Transverse colon (tissue), 4 donors: ENCODE results near the gene SELENOM.

Experiments
- EP300 ChIP-seq: sonication (generic); formaldehyde crosslinking; IDR thresholded peaks from one replicate; pipeline ENCODE4 v1.6.1; 2017; ENCODE audit warnings: antibody characterized with exemption, low read depth
- POLR2A ChIP-seq: fragments of 450-650 bp; IDR thresholded peaks from one replicate; pipeline ENCODE4 v1.6.1; 2016; ENCODE audit warnings: antibody characterized with exemption, mild to moderate bottlenecking, moderate library complexity
- POLR2AphosphoS5 ChIP-seq, 3 donors: sonication (generic); formaldehyde crosslinking; IDR thresholded peaks; one replicate each; pipeline ENCODE4 v1.6.1; 2016; ENCODE audit warnings: antibody characterized with exemption in 3 of 3
- TF ChIP-seq, protein P1 (sequence below), 5 experiments: fragments of 200-600 bp in 3 of 5; fragments of 450-650 bp in 2 of 5; sonication (generic) in 3 of 5; IDR thresholded peaks; 1 replicate in 2 of 5; 2 replicates in 3 of 5; pipeline ENCODE4 v1.5.1; 2016 to 2017; ENCODE audit warnings: antibody characterized with exemption in 5 of 5, inconsistent platforms in 3 of 5, mild to moderate bottlenecking in 2 of 5, moderate library complexity in 1 of 5

DNA sequence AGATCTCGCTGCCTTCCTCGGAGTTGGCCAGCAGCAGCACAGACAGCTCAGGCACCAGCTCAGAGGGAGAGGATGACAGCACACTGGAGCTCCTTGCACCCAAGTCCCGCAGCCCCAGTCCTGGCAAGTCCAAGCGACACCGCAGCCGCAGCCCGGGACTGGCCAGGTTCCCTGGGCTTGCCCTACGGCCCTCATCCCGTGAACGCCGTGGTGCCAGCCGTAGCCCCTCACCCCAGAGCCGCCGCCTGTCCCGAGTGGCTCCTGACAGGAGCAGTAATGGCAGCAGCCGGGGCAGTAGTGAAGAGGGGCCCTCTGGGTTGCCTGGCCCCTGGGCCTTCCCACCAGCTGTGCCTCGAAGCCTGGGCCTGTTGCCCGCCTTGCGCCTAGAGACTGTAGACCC is 26.5 kb upstream of the SELENOM start:
- TF ChIP-seq, protein P1, sequence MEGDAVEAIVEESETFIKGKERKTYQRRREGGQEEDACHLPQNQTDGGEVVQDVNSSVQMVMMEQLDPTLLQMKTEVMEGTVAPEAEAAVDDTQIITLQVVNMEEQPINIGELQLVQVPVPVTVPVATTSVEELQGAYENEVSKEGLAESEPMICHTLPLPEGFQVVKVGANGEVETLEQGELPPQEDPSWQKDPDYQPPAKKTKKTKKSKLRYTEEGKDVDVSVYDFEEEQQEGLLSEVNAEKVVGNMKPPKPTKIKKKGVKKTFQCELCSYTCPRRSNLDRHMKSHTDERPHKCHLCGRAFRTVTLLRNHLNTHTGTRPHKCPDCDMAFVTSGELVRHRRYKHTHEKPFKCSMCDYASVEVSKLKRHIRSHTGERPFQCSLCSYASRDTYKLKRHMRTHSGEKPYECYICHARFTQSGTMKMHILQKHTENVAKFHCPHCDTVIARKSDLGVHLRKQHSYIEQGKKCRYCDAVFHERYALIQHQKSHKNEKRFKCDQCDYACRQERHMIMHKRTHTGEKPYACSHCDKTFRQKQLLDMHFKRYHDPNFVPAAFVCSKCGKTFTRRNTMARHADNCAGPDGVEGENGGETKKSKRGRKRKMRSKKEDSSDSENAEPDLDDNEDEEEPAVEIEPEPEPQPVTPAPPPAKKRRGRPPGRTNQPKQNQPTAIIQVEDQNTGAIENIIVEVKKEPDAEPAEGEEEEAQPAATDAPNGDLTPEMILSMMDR (IDR thresholded peaks at IDR 0.05) = no peak
- no peak for TF ChIP-seq EP300
- no peak for TF ChIP-seq POLR2AphosphoS5 (IDR thresholded peaks at IDR 0.05)
- TF ChIP-seq POLR2A = no peak
